Kidney (tissue), 14 donors: ENCODE data around the gene LY86. TPM values are rescaled to one million over a fixed set of nuclear protein-coding genes. Genes with fewer than 3 reads are reported as not detected.
A peak's percentile ranks its signal among the peaks of the same experiment; 100 is the strongest.

Experiments used
- DNase-seq, 5 donors: peaks; one replicate each; pipeline ENCODE4 v3.0.0-alpha.2; 2013 to 2020
- FAIRE-seq: peaks from 2 replicates; lab custom pipeline; 2012; peaks lifted over from hg19 to GRCh38; lab: Jason Lieb, UNC
- H3K27ac ChIP-seq, 2 donors: one replicate each; pipeline ENCODE4 v1.7.0; 2013; ENCODE audit warnings: low read depth in 2 of 2, low read length in 2 of 2, inconsistent platforms in 1 of 2
- H3K27me3 ChIP-seq: one replicate; pipeline ENCODE4 v1.7.1; 2013; ENCODE audit warnings: low read length, inconsistent platforms; ENCODE audit not compliant: control insufficient read depth, insufficient read depth
- H3K36me3 ChIP-seq, 3 donors: one replicate each; pipeline versions ENCODE4 v1.7.0 to v1.7.1; 2013; ENCODE audit warnings: low read length in 3 of 3, control low read depth in 1 of 3, inconsistent platforms in 1 of 3; ENCODE audit not compliant: insufficient read depth in 3 of 3, control insufficient read depth in 2 of 3
- H3K4me1 ChIP-seq, 3 donors: one replicate each; pipeline versions ENCODE4 v1.7.0 to v1.7.1; 2013; ENCODE audit warnings: low read length in 3 of 3, inconsistent platforms in 1 of 3, low read depth in 1 of 3; ENCODE audit not compliant: control insufficient read depth in 2 of 3, insufficient read depth in 2 of 3
- H3K4me3 ChIP-seq, 3 donors: one replicate each; pipeline versions ENCODE4 v1.7.0 to v1.8.1; 2013; ENCODE audit warnings: low read length in 3 of 3, control low read depth in 1 of 3, inconsistent platforms in 1 of 3
- H3K9ac ChIP-seq, 3 donors: one replicate each; pipeline versions ENCODE4 v1.7.0 to v1.7.1; 2013; ENCODE audit warnings: low read length in 3 of 3, control low read depth in 1 of 3, inconsistent platforms in 1 of 3
- H3K9me3 ChIP-seq, 3 donors: one replicate each; pipeline versions ENCODE4 v1.7.0 to v1.7.1; 2013; ENCODE audit warnings: low read length in 3 of 3, control low read depth in 1 of 3, inconsistent platforms in 1 of 3; ENCODE audit not compliant: control insufficient read depth in 2 of 3, insufficient read depth in 1 of 3
- intact Hi-C: fragments of 100-400 bp; cut with DNase I; formaldehyde crosslinking; loops from one replicate; pipeline ENCODE4 v1.11.1; 2022
- polyA plus RNA-seq: library from polyadenylated mRNA; stranded (reverse); fragments of 350-450 nt; fragmentation: Illumina TruSeq; extraction: RNeasy Lipid Tissue Mini Kit (QIAGEN cat#74804); gene quantifications from one replicate; pipeline ENCODE4 v1.2.3, GENCODE V29; 2014; ENCODE audit warnings: low read depth, low replicate concordance; ENCODE audit not compliant: insufficient read depth
- total RNA-seq: library from RNA; stranded (reverse); fragmentation: NEBNext Ultra II Directional; extraction: Animal tissue kit (Norgen Biotek cat#: 25700); gene quantifications from one replicate; pipeline ENCODE4 v1.2.1, GENCODE V29; 2021
- TF ChIP-seq, protein P1 (sequence below): IDR thresholded peaks from 3 replicates; pipeline ENCODE4 v1.5.1; 2012; ENCODE audit warnings: mild to moderate bottlenecking, moderate library complexity, borderline replicate concordance; ENCODE audit not compliant: insufficient read depth; ENCODE audit errors: extremely low read depth
- donor health status: control.
- donor health status: control.
- donor health status: control.
- donor health status: control.
- donor health status: control.
- donor health status: DM: yes; HTN: yes; CAD: no.
- donor health status: Normal renal cell carcinoma (clear cell type).

LY86 gene
- total and polyA plus RNA-seq, 2 donors from 2014 or later, result 4.8 to 6.1 TPM

GRCh38 chr6:6547110-6547879, 41.2 kb upstream of the LY86 start:
- Histone ChIP-seq H3K9ac (no peak overlapping the region), H3K9me3 (no peaks in the 10 kb centered on the region), H3K27ac (no peak overlapping the region), H3K36me3 (no peaks in the 10 kb centered on the region), H3K27me3 (no peaks in the 10 kb centered on the region), H3K4me1 (peaks cover 0 to 7% (median 0%) of the 10 kb centered on the region in 3 donors), H3K4me3 (peak overlapping the region; percentile 30 to 68 (median 51))
- DNase-seq, result peak; percentile 90 to 96 (median 94)
- no peak for FAIRE-seq
- TF ChIP-seq, protein P1, sequence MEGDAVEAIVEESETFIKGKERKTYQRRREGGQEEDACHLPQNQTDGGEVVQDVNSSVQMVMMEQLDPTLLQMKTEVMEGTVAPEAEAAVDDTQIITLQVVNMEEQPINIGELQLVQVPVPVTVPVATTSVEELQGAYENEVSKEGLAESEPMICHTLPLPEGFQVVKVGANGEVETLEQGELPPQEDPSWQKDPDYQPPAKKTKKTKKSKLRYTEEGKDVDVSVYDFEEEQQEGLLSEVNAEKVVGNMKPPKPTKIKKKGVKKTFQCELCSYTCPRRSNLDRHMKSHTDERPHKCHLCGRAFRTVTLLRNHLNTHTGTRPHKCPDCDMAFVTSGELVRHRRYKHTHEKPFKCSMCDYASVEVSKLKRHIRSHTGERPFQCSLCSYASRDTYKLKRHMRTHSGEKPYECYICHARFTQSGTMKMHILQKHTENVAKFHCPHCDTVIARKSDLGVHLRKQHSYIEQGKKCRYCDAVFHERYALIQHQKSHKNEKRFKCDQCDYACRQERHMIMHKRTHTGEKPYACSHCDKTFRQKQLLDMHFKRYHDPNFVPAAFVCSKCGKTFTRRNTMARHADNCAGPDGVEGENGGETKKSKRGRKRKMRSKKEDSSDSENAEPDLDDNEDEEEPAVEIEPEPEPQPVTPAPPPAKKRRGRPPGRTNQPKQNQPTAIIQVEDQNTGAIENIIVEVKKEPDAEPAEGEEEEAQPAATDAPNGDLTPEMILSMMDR, result peak; percentile 96
- intact Hi-C loops, result no loop called here

DNA sequence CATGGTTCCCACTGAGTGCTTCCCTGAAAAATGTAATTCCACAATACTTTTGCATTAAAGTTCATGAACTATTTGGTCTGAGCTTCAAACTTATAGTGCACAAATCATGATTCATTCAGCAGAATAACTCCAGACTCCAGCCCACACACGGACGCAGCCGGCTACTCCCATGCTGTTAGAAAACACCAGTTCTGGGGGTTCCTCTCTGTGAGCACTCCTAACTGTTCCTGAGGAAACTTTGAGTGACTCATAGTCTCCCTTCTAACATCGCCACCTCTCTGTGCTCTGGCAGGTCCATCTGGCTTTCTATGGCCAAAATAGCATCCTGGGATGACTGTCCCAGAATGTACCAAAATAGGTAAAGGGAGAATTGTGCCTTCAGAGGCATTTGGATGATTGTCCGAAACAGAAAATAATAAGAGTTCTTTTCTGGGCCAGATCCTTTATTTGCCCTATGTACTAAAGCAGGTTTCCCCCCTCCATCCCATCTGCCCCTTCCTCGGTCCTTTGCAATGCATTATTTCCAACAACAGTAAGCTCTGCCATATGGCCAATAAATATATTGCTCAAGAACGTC, 32.3 kb upstream of the LY86 start:
- H3K9ac ChIP-seq, result no peak overlapping the region
- H3K27me3 ChIP-seq, result no peaks in the 10 kb centered on the region
- DNase-seq (no peak), FAIRE-seq (no peak)
- H3K4me1 ChIP-seq, result no peaks in the 10 kb centered on the region
- no peak overlapping the region for H3K27ac ChIP-seq
- H3K9me3 ChIP-seq, result no peaks in the 10 kb centered on the region
- no peaks in the 10 kb centered on the region for H3K36me3 ChIP-seq
- intact Hi-C loops, result no loop called here
- TF ChIP-seq, protein P1, result no peak
- no peak overlapping the region for H3K4me3 ChIP-seq

DNA sequence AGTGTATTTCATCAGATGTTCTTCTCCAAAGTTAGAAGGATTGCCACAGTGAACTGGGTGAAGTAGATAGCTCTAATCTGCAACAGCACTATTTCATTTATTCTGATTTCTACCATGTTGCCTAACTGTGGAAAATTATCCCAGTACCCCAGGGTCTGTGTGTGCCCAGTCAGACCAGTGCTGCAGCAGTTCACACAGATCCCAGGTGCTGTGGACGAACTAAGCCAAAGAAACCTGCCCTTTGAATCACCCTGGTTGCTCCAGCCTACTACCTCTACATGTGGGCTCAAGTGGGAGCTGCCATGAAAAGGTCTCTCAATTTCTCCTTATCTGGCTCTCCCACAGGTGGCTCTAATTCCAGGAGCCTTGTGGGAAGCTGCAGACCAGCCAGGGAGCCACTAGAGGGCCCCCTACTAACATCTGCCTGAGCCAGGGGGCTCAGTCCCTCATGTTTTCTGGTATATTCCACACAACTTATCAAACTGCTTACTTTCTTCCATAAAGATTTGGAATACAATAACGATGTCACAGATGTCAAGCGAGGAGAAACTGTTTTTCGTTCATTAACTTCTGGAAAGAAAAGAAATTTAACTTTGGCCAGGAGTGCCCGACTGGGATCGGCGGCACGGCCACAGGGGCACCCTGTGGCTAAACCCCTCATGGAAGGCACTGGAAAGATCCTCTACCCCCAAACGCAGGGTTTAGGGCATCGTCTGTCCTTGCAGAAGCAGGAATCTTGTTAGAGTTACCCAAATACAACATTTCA, 31.6 kb upstream of the LY86 start:
- no peak for FAIRE-seq
- Histone ChIP-seq H3K27ac (no peak overlapping the region), H3K9ac (no peak overlapping the region), H3K36me3 (no peaks in the 10 kb centered on the region), H3K9me3 (no peaks in the 10 kb centered on the region), H3K4me3 (no peak overlapping the region), H3K27me3 (no peaks in the 10 kb centered on the region), H3K4me1 (no peaks in the 10 kb centered on the region)
- intact Hi-C loops, result no loop called here
- DNase-seq, result peak in 4 of 5 donors; percentile 60 to 81 (median 72)
- TF ChIP-seq, protein P1, result peak; percentile 70
